SK-N-SH (cell line): ENCODE results near the gene ARL4D. TPM values are rescaled to one million over a fixed set of nuclear protein-coding genes. Genes with fewer than 3 reads are reported as not detected.

Source experiments
- CTCF ChIA-PET: fragments of 300-600, 350-600 bp; formaldehyde crosslinking; extraction: SDS; loops from one replicate; lab custom pipeline; 2021; lab: Yijun Ruan, JAX
- POLR2A ChIA-PET: fragments of 350-600 bp; sonication (Branson Sonifier 250); formaldehyde crosslinking; extraction: SDS; loops from one replicate; lab custom pipeline; 2020; ENCODE audit warnings: antibody characterized with exemption, inconsistent platforms; lab: Yijun Ruan, JAX
- DNase-seq: peaks from one replicate; pipeline ENCODE4 v3.0.0; 2012
- H2AFZ ChIP-seq: fragments of 200-600 bp; sonication (generic); 2 replicates; pipeline ENCODE4 v1.8.1; 2016; ENCODE audit warnings: antibody characterized with exemption, mild to moderate bottlenecking, low read depth
- H3F3A ChIP-seq: fragments of 200-600 bp; sonication (generic); replicated peaks from 2 replicates; pipeline ENCODE3; 2016; ENCODE audit warnings: antibody characterized with exemption, mild to moderate bottlenecking; ENCODE audit not compliant: insufficient read depth
- H3K27ac ChIP-seq, 2 experiments: fragments of 200-500 bp in 1 of 2; fragments of 200-600 bp in 1 of 2; sonication (Bioruptor generic) in 1 of 2; sonication (generic), shearing (Covaris generic) in 1 of 2; 2 replicates each; pipeline versions ENCODE4 v1.5.1 to v1.6.1; 2014 to 2016; ENCODE audit warnings: low read depth in 2 of 2, inconsistent platforms in 1 of 2, low read length in 1 of 2, mild to moderate bottlenecking in 1 of 2, mixed read lengths in 1 of 2
- H3K27me3 ChIP-seq: fragments of 200-600 bp; sonication (generic), shearing (Covaris generic); 2 replicates; pipeline ENCODE4 v1.6.1; 2016; ENCODE audit warnings: mixed run types; ENCODE audit not compliant: insufficient read depth
- H3K36me3 ChIP-seq, 2 experiments: fragments of 200-500 bp in 1 of 2; fragments of 200-600 bp in 1 of 2; sonication (Bioruptor generic) in 1 of 2; sonication (generic) in 1 of 2; replicated peaks in 1 of 2; 2 replicates each; pipeline versions ENCODE3 to v1.5.1; 2014 to 2016; ENCODE audit warnings: low read length in 1 of 2, mild to moderate bottlenecking in 1 of 2; ENCODE audit not compliant: insufficient read depth in 2 of 2, control insufficient read depth in 1 of 2
- H3K4me1 ChIP-seq, 2 experiments: fragments of 200-500 bp in 1 of 2; fragments of 200-600 bp in 1 of 2; sonication (Bioruptor generic) in 1 of 2; sonication (generic), shearing (Covaris generic) in 1 of 2; 2 replicates each; pipeline versions ENCODE4 v1.5.1 to v1.6.1; 2014 to 2016; ENCODE audit warnings: low read depth in 1 of 2, low read length in 1 of 2, mixed run types in 1 of 2; ENCODE audit not compliant: insufficient read depth in 2 of 2, control insufficient read depth in 1 of 2
- H3K4me2 ChIP-seq: fragments of 200-600 bp; sonication (generic), shearing (Covaris generic); 2 replicates; pipeline ENCODE4 v1.6.1; 2017; ENCODE audit warnings: mixed run types
- H3K4me3 ChIP-seq, 2 experiments: fragments of 200-500 bp in 1 of 2; fragments of 200-600 bp in 1 of 2; sonication (Bioruptor generic) in 1 of 2; sonication (generic), shearing (Covaris generic) in 1 of 2; 2 replicates each; pipeline versions ENCODE4 v1.5.1 to v1.8.1; 2014 to 2016; ENCODE audit warnings: low read depth in 2 of 2, inconsistent platforms in 1 of 2, low read length in 1 of 2, mild to moderate bottlenecking in 1 of 2, mixed read lengths in 1 of 2, moderate library complexity in 1 of 2
- H3K79me2 ChIP-seq: fragments of 200-600 bp; sonication (generic); 2 replicates; pipeline ENCODE4 v1.8.1; 2017; ENCODE audit warnings: mild to moderate bottlenecking; ENCODE audit not compliant: insufficient read depth
- H3K9ac ChIP-seq: fragments of 200-600 bp; sonication (generic); 2 replicates; pipeline ENCODE4 v1.6.1; 2017; ENCODE audit warnings: mixed run types
- H3K9me2 ChIP-seq: fragments of 200-600 bp; sonication (generic); 2 replicates; pipeline ENCODE4 v1.6.1; 2017; ENCODE audit warnings: mixed run types
- H3K9me3 ChIP-seq: fragments of 200-600 bp; sonication (generic); 2 replicates; pipeline ENCODE4 v1.6.1; 2017; ENCODE audit warnings: mixed run types, mild to moderate bottlenecking, moderate library complexity
- H4K20me1 ChIP-seq: fragments of 200-600 bp; sonication (generic); 2 replicates; pipeline ENCODE4 v1.6.1; 2017; ENCODE audit warnings: mild to moderate bottlenecking, mixed run types; ENCODE audit not compliant: insufficient read depth
- CHD2 ChIP-seq: fragments of 150-350 bp; IDR thresholded peaks from 2 replicates; pipeline ENCODE4 v1.6.1; 2018; ENCODE audit warnings: low read length; ENCODE audit not compliant: partially characterized antibody
- CTCF ChIP-seq: fragments of 200-600 bp; sonication (generic); IDR thresholded peaks from 2 replicates; pipeline ENCODE4 v1.6.1; 2017; ENCODE audit warnings: antibody characterized with exemption, mild to moderate bottlenecking, moderate library complexity
- EP300 ChIP-seq, 2 experiments: IDR thresholded peaks; 2 replicates each; pipeline versions ENCODE4 v1.4.0 to v1.6.1; 2012; ENCODE audit warnings: borderline replicate concordance in 1 of 2, low read depth in 1 of 2, low read length in 1 of 2
- EZH2phosphoT487 ChIP-seq: fragments of 200-600 bp; sonication (generic); IDR thresholded peaks from 2 replicates; pipeline ENCODE4 v1.6.1; 2017; ENCODE audit warnings: low read depth, mixed run types, mild to moderate bottlenecking, antibody characterized with exemption, moderate library complexity, borderline replicate concordance
- FOXJ3 ChIP-seq: sonication (generic); formaldehyde crosslinking; IDR thresholded peaks from 2 replicates; pipeline ENCODE4 v1.5.1; 2020; ENCODE audit warnings: mild to moderate bottlenecking, missing genetic modification reagents
- FOXM1 ChIP-seq: IDR thresholded peaks from 2 replicates; pipeline ENCODE4 v1.4.0; 2012; ENCODE audit warnings: low read depth, mild to moderate bottlenecking
- GABPA ChIP-seq: IDR thresholded peaks from 2 replicates; pipeline ENCODE4 v1.4.0; 2012; ENCODE audit warnings: low read depth, mild to moderate bottlenecking
- GATA2 ChIP-seq: sonication (generic); formaldehyde crosslinking; IDR thresholded peaks from 2 replicates; pipeline ENCODE4 v1.5.0; 2020; ENCODE audit warnings: mild to moderate bottlenecking, missing genetic modification reagents
- MAX ChIP-seq: IDR thresholded peaks from 2 replicates; pipeline ENCODE4 v1.4.0; 2012; ENCODE audit warnings: low read depth
- PBX3 ChIP-seq: IDR thresholded peaks from 2 replicates; pipeline ENCODE4; 2012
- RCOR1 ChIP-seq: fragments of 150-350 bp; IDR thresholded peaks from 2 replicates; pipeline ENCODE4 v1.6.1; 2017; ENCODE audit warnings: antibody characterized with exemption, low read length
- REST ChIP-seq: IDR thresholded peaks from 2 replicates; pipeline ENCODE4 v1.6.1; 2012; ENCODE audit warnings: mild to moderate bottlenecking, low read depth, low read length, moderate library complexity
- TAF1 ChIP-seq: IDR thresholded peaks from 2 replicates; pipeline ENCODE4 v1.6.1; 2012; ENCODE audit warnings: low read depth, mild to moderate bottlenecking, low read length, moderate library complexity, borderline replicate concordance
- TEAD4 ChIP-seq: IDR thresholded peaks from 2 replicates; pipeline ENCODE4 v1.4.0; 2012; ENCODE audit warnings: mild to moderate bottlenecking, borderline replicate concordance; ENCODE audit not compliant: insufficient read depth
- WGBS: methylation state at CpG from one replicate; pipeline ENCODE4 v1.1.6; 2017; ENCODE audit warnings: low lambda C conversion rate; 5-methylcytosine and 5-hydroxymethylcytosine counted together
- polyA plus RNA-seq, 3 experiments: library from polyadenylated mRNA; depleted of rRNA; stranded (reverse); fragments of >200 nt; gene quantifications; 2 replicates each; pipeline ENCODE4 v1.2.3, GENCODE V29; 2012

The ARL4D gene
- polyA plus RNA-seq, 1 of the 3 experiments (the other 2 are of a cell fraction) = 29.5 TPM

GRCh38 chr17:43395165-43395564 lies 3.6 kb upstream of the ARL4D start:
- no peak overlapping the region for H3K9ac ChIP-seq
- no peak for DNase-seq
- H3K4me1 ChIP-seq = peaks cover 0 to 14% of the 10 kb centered on the region in 2 experiments; a peak in 1 of 4 replicates
- H2AFZ ChIP-seq = no peak overlapping the region
- no peaks in the 10 kb centered on the region for H3K27me3 ChIP-seq
- CTCF ChIA-PET = interaction anchor here (1.0 to 12.4 kb wide), 15 partner anchors 8 to 371 kb away, joined by 3 to 430 read pairs (median 11); partner anchors contain the start of gene DHX8
- no peaks in the 10 kb centered on the region for H3K9me3 ChIP-seq
- H3K4me2 ChIP-seq = no peak overlapping the region
- no peaks in the 10 kb centered on the region for H3K36me3 ChIP-seq
- no peak overlapping the region for H3K4me3 ChIP-seq
- peaks cover 5% of the 10 kb centered on the region for H3F3A ChIP-seq
- peaks cover 18% of the 10 kb centered on the region for H3K79me2 ChIP-seq
- H4K20me1 ChIP-seq = no peaks in the 10 kb centered on the region
- no peaks in the 10 kb centered on the region for H3K9me2 ChIP-seq
- WGBS = 99% methylated on average over 6 of the region's 6 CpGs
- H3K27ac ChIP-seq = no peak overlapping the region
- TF ChIP-seq TAF1 (no peak), FOXM1 (no peak), RCOR1 (no peak), REST (no peak), FOXJ3 (CRISPR knock-in tag) (no peak), GABPA (no peak), PBX3 (no peak), GATA2 (CRISPR knock-in tag) (no peak), EZH2phosphoT487 (no peak), CHD2 (no peak), EP300 (IDR thresholded peaks at IDR 0.05; ENCODE audit: borderline replicate concordance in 1 of 2, low read depth in 1 of 2, low read length in 1 of 2) (no peak), MAX (no peak), CTCF (no peak), TEAD4 (no peak)
- TF ChIP-seq, all 33 proteins: peak for 0
- POLR2A ChIA-PET = interaction anchor here (2.0 to 3.7 kb wide), 2 partner anchors 27 to 89 kb away, joined by 17 to 24 read pairs; partner anchors contain the start of gene DHX8
